Caco-2 (cell line): ENCODE measurements around the gene UPK1A. TPM values are rescaled to one million over a fixed set of nuclear protein-coding genes. Genes with fewer than 3 reads are reported as not detected.

ENCODE experiments used
- BruUV-seq: library from RNA; stranded (reverse); fragments of 400-500 nt; replicated peaks from 2 replicates; lab custom pipeline; 2021; lab: Mats Ljungman, UMichigan
- CTCF ChIA-PET: fragments of 300-600 bp; sonication (Branson Sonifier 250); formaldehyde crosslinking; loops from one replicate; lab custom pipeline; 2022; ENCODE audit warnings: antibody characterized with exemption; lab: Charles Lee
- POLR2A ChIA-PET: fragments of 300-600 bp; sonication (Branson Sonifier 250); formaldehyde crosslinking; loops from one replicate; lab custom pipeline; 2022; ENCODE audit warnings: antibody characterized with exemption; lab: Charles Lee
- DNase-seq, 2 experiments: peaks; one replicate each; pipeline versions ENCODE4 v3.0.0 to v3.0.0-alpha.2; 2020 to 2022
- H3K27me3 ChIP-seq: replicated peaks from 2 replicates; pipeline ENCODE4 v1.6.0; 2011; ENCODE audit warnings: low read length; ENCODE audit not compliant: control insufficient read depth, insufficient read depth
- H3K36me3 ChIP-seq: 2 replicates; pipeline ENCODE4 v1.5.1; 2011; ENCODE audit warnings: low read length; ENCODE audit not compliant: control insufficient read depth, insufficient read depth
- H3K4me1 ChIP-seq: fragments of 250-450 bp; sonication (Bioruptor Pico); 2 replicates; pipeline ENCODE4 v1.5.1; 2020; ENCODE audit warnings: mild to moderate bottlenecking
- H3K4me3 ChIP-seq: 2 replicates; pipeline ENCODE4 v1.5.1; 2011; ENCODE audit warnings: low read depth, mild to moderate bottlenecking, control low read depth, low read length
- H3K9me3 ChIP-seq: fragments of 250-450 bp; sonication (Bioruptor Pico); 2 replicates; pipeline ENCODE4 v1.5.1; 2020; ENCODE audit warnings: mild to moderate bottlenecking, moderate library complexity
- H3K27ac Mint-ChIP-seq: one replicate; pipeline ENCODE4 v1.8.0; 2022; ENCODE audit warnings: mixed read lengths; ENCODE audit not compliant: unreplicated experiment
- H3K27me3 Mint-ChIP-seq: one replicate; pipeline ENCODE4 v1.8.0; 2022; ENCODE audit warnings: mixed read lengths; ENCODE audit not compliant: insufficient read depth, unreplicated experiment
- H3K36me3 Mint-ChIP-seq: one replicate; pipeline ENCODE4 v1.8.0; 2022; ENCODE audit warnings: mild to moderate bottlenecking, mixed read lengths; ENCODE audit not compliant: insufficient read depth, unreplicated experiment
- H3K4me1 Mint-ChIP-seq: one replicate; pipeline ENCODE4 v1.8.0; 2022; ENCODE audit warnings: low read depth, mixed read lengths; ENCODE audit not compliant: unreplicated experiment
- H3K4me3 Mint-ChIP-seq: one replicate; pipeline ENCODE4 v1.8.0; 2022; ENCODE audit warnings: mild to moderate bottlenecking, moderate library complexity, mixed read lengths; ENCODE audit not compliant: unreplicated experiment
- H3K9me3 Mint-ChIP-seq: one replicate; pipeline ENCODE4 v1.8.0; 2022; ENCODE audit warnings: mixed read lengths; ENCODE audit not compliant: unreplicated experiment
- CTCF ChIP-seq, 2 experiments: fragments of 200-600 bp in 1 of 2; IDR thresholded peaks; 1 replicate in 1 of 2; 2 replicates in 1 of 2; pipeline versions ENCODE4 v1.5.1 to v1.8.0; 2011 to 2022; ENCODE audit warnings: antibody characterized with exemption in 1 of 2, control low read depth in 1 of 2, inconsistent platforms in 1 of 2, low read depth in 1 of 2, low read length in 1 of 2, mild to moderate bottlenecking in 1 of 2, moderate library complexity in 1 of 2; ENCODE audit not compliant: insufficient read depth in 1 of 2, severe bottlenecking in 1 of 2, unreplicated experiment in 1 of 2
- intact Hi-C: fragments of 100-400 bp; cut with micrococcal nuclease; formaldehyde crosslinking; loops from one replicate; pipeline ENCODE4 v1.10.0; 2022; ENCODE audit not compliant: unreplicated experiment
- total RNA-seq: library from RNA; stranded (reverse); gene quantifications from 2 replicates; pipeline ENCODE4 v1.2.3, GENCODE V29; 2022

The UPK1A gene
- total RNA-seq, 1 experiment from 2014 or later, result not detected

- ChIA-PET POLR2A (interaction anchor here (0.6 kb wide), 1 partner anchor 49 kb away, joined by 3 read pairs; no protein-coding TSS in a partner anchor), CTCF (interaction anchor here (0.6 to 1.5 kb wide), 2 partner anchors 16 to 223 kb away, joined by 3 read pairs; no protein-coding TSS in a partner anchor)
- no peak for DNase-seq
- no peaks in the 10 kb centered on the region for H3K9me3 Mint-ChIP-seq
- peaks cover 4% of the 10 kb centered on the region for H3K36me3 Mint-ChIP-seq
- BruUV-seq, result no TSS peak
- no peaks in the 10 kb centered on the region for H3K9me3 ChIP-seq
- no peak for TF ChIP-seq CTCF (IDR thresholded peaks at IDR 0.05; ENCODE audit: insufficient read depth in 1 of 2, low read depth in 1 of 2, low read length in 1 of 2, severe bottlenecking in 1 of 2, unreplicated experiment in 1 of 2)
- H3K27me3 Mint-ChIP-seq, result peaks cover 6% of the 10 kb centered on the region
- no peaks in the 10 kb centered on the region for H3K4me1 ChIP-seq
- no peaks in the 10 kb centered on the region for H3K36me3 ChIP-seq
- intact Hi-C loops, result no loop called here
- H3K27ac Mint-ChIP-seq, result no peak overlapping the region
- no peak overlapping the region for H3K4me3 Mint-ChIP-seq
- H3K27me3 ChIP-seq, result no peaks in the 10 kb centered on the region
- H3K4me3 ChIP-seq, result no peak overlapping the region
- no peaks in the 10 kb centered on the region for H3K4me1 Mint-ChIP-seq
Measured at GRCh38 chr19:35708391-35708790, 42.1 kb downstream of the UPK1A start.

GRCh38 chr19:35710784-35711723 is 44.7 kb downstream of the UPK1A start:
- CTCF ChIA-PET, result no interaction called here
- H3K9me3 ChIP-seq, result no peaks in the 10 kb centered on the region
- DNase-seq, result no peak
- BruUV-seq, result no TSS peak
- Mint-ChIP-seq H3K4me3 (no peak overlapping the region), H3K9me3 (no peaks in the 10 kb centered on the region), H3K27ac (no peak overlapping the region), H3K4me1 (peaks cover 9% of the 10 kb centered on the region), H3K27me3 (peaks cover 6% of the 10 kb centered on the region), H3K36me3 (peaks cover 4% of the 10 kb centered on the region)
- H3K4me3 ChIP-seq, result no peak overlapping the region
- no peaks in the 10 kb centered on the region for H3K36me3 ChIP-seq
- POLR2A ChIA-PET, result no interaction called here
- no peaks in the 10 kb centered on the region for H3K27me3 ChIP-seq
- H3K4me1 ChIP-seq, result peaks cover 8% of the 10 kb centered on the region
- TF ChIP-seq CTCF (IDR thresholded peaks at IDR 0.05; ENCODE audit: insufficient read depth in 1 of 2, low read depth in 1 of 2, low read length in 1 of 2, severe bottlenecking in 1 of 2, unreplicated experiment in 1 of 2), result no peak
- intact Hi-C loops, result no loop called here

- no TSS peak for BruUV-seq
- CTCF ChIA-PET, result interaction anchor here (0.6 to 1.9 kb wide), 3 partner anchors 18 to 24 kb away, joined by 3 to 6 read pairs (median 5); no protein-coding TSS in a partner anchor
- H3K4me1 Mint-ChIP-seq, result peaks cover 9% of the 10 kb centered on the region
- POLR2A ChIA-PET, result no interaction called here
- no peaks in the 10 kb centered on the region for H3K27me3 ChIP-seq
- no peak overlapping the region for H3K27ac Mint-ChIP-seq
- DNase-seq, result no peak
- H3K4me3 ChIP-seq, result no peak overlapping the region
- H3K36me3 Mint-ChIP-seq, result peaks cover 8% of the 10 kb centered on the region
- no peaks in the 10 kb centered on the region for H3K9me3 Mint-ChIP-seq
- H3K9me3 ChIP-seq, result no peaks in the 10 kb centered on the region
- intact Hi-C loops, result no loop called here
- TF ChIP-seq CTCF (IDR thresholded peaks at IDR 0.05; ENCODE audit: insufficient read depth in 1 of 2, low read depth in 1 of 2, low read length in 1 of 2, severe bottlenecking in 1 of 2, unreplicated experiment in 1 of 2), result no peak
- peaks cover 8% of the 10 kb centered on the region for H3K4me1 ChIP-seq
- H3K27me3 Mint-ChIP-seq, result peaks cover 3% of the 10 kb centered on the region
- H3K36me3 ChIP-seq, result no peaks in the 10 kb centered on the region
- no peak overlapping the region for H3K4me3 Mint-ChIP-seq
Measured at GRCh38 chr19:35712567-35713505, 46.5 kb downstream of the UPK1A start.
